Mucosa of descending colon (tissue), 3 donors: ENCODE measurements around the gene FAHD1. TPM values are rescaled to one million over a fixed set of nuclear protein-coding genes. Genes with fewer than 3 reads are reported as not detected.

Source experiments
- ATAC-seq: fragments of 200-7000 bp; cut with Tn5 transposase; one replicate; pipeline ENCODE4 v1.9.1; 2020; ENCODE audit warnings: mild to moderate bottlenecking, moderate library complexity
- DNase-seq, 3 donors: peaks; one replicate each; pipeline ENCODE4 v3.0.0-alpha.2; 2020
- H3K36me3 ChIP-seq: fragments of 200-600 bp; one replicate; pipeline ENCODE4 v1.8.0; 2021; ENCODE audit warnings: low read depth, mild to moderate bottlenecking
- H3K4me1 ChIP-seq: fragments of 200-600 bp; one replicate; pipeline ENCODE4 v1.8.0; 2021; ENCODE audit warnings: low read depth, mild to moderate bottlenecking
- H3K4me3 ChIP-seq: fragments of 200-600 bp; one replicate; pipeline ENCODE4 v1.8.0; 2021; ENCODE audit warnings: mild to moderate bottlenecking
- H3K9me3 ChIP-seq: fragments of 200-600 bp; one replicate; pipeline ENCODE4 v1.8.0; 2021; ENCODE audit warnings: mild to moderate bottlenecking
- CTCF ChIP-seq: fragments of 200-600 bp; IDR thresholded peaks from one replicate; pipeline ENCODE4 v1.8.0; 2022; ENCODE audit warnings: antibody characterized with exemption, mild to moderate bottlenecking
- intact Hi-C, 2 donors: fragments of 100-400 bp; cut with DNase I in 1 of 2; cut with micrococcal nuclease in 1 of 2; formaldehyde crosslinking; loops; one replicate each; pipeline versions ENCODE4 v1.11.0 to v1.11.1; 2022; cut with DNase I, micrococcal nuclease
- total RNA-seq, 3 donors: library from RNA; stranded (reverse); fragmentation: NEBNext Ultra II Directional in 2 of 3; extraction: Animal tissue kit (Norgen Biotek cat#: 25700) in 2 of 3; gene quantifications; one replicate each; pipeline versions ENCODE4 v1.2.1 to v1.2.4, GENCODE V29; 2021 to 2023
- donor health status: DM: no; HTN: no; CAD: no; lungs with moderate emphysema.
- donor health status: DM: no; HTN: no; CAD: no.
- donor health status: DM: no; HTN: yes; CAD: no.

FAHD1 gene
- total RNA-seq, 3 donors from 2014 or later: 31.4 to 59.6 (median 54.6) TPM

GRCh38 chr16:1809281-1809801 is 17.7 kb upstream of the FAHD1 start:
- Histone ChIP-seq H3K4me3 (no peak overlapping the region), H3K9me3 (no peaks in the 10 kb centered on the region), H3K4me1 (no peaks in the 10 kb centered on the region), H3K36me3 (no peaks in the 10 kb centered on the region)
- peak in 2 of 3 donors; percentile 51 to 54 for DNase-seq
- TF ChIP-seq CTCF: no peak
- intact Hi-C loops: no loop called here
- ATAC-seq: peak; percentile 63

- Histone ChIP-seq H3K4me1 (no peaks in the 10 kb centered on the region), H3K9me3 (no peaks in the 10 kb centered on the region), H3K4me3 (no peak overlapping the region), H3K36me3 (no peaks in the 10 kb centered on the region)
- intact Hi-C loops: no loop called here
- TF ChIP-seq CTCF: no peak
- no peak for DNase-seq
- ATAC-seq: no peak
These were observed 16.9 kb upstream of the FAHD1 start for GRCh38 chr16:1810106-1810505.

- TF ChIP-seq CTCF: no peak
- no peak overlapping the region for H3K4me3 ChIP-seq
- no peaks in the 10 kb centered on the region for H3K9me3 ChIP-seq
- no peak for DNase-seq
- no peaks in the 10 kb centered on the region for H3K36me3 ChIP-seq
- H3K4me1 ChIP-seq: no peaks in the 10 kb centered on the region
- intact Hi-C loops: no loop called here
- no peak for ATAC-seq
These were observed 16.5 kb upstream of the FAHD1 start for GRCh38 chr16:1810536-1810935.

- TF ChIP-seq CTCF: peak; percentile 37
- Histone ChIP-seq H3K9me3 (no peaks in the 10 kb centered on the region), H3K36me3 (peaks cover 5% of the 10 kb centered on the region), H3K4me3 (no peak overlapping the region), H3K4me1 (no peaks in the 10 kb centered on the region)
- intact Hi-C loops: no loop called here
- ATAC-seq (peak; percentile 96), DNase-seq (peak; percentile 76 to 80 (median 79))
These were observed 14.3 kb upstream of the FAHD1 start for GRCh38 chr16:1812732-1813163.

GRCh38 chr16:1815461-1815860 is 11.5 kb upstream of the FAHD1 start:
- no peak for TF ChIP-seq CTCF
- intact Hi-C loops: no loop called here
- Histone ChIP-seq H3K4me3 (no peak overlapping the region), H3K4me1 (no peaks in the 10 kb centered on the region), H3K9me3 (no peaks in the 10 kb centered on the region), H3K36me3 (peaks cover 5% of the 10 kb centered on the region)
- DNase-seq: no peak
- no peak for ATAC-seq
